Activated CD4-positive, CD25-positive, alpha-beta regulatory T cell treated with anti-CD3 and anti-CD28 coated beads, Interleukin-2, amount 50 U/mL, for 16 hours (primary cell): Measurements from ENCODE around the gene ADSS1.

Source experiments
- DNase-seq: peaks from one replicate; pipeline ENCODE4 v3.0.0-alpha.2; 2020; ENCODE audit warnings: low read depth, low spot score

Gene ADSS1

GRCh38 chr14:104723651-104724406 lies at the start of gene ADSS1:
ADSS1 (plus strand) TSS chr14:104724229; CDS start chr14:104724271, 42 bp downstream.
- DNase-seq, result peak; percentile 21

DNA sequence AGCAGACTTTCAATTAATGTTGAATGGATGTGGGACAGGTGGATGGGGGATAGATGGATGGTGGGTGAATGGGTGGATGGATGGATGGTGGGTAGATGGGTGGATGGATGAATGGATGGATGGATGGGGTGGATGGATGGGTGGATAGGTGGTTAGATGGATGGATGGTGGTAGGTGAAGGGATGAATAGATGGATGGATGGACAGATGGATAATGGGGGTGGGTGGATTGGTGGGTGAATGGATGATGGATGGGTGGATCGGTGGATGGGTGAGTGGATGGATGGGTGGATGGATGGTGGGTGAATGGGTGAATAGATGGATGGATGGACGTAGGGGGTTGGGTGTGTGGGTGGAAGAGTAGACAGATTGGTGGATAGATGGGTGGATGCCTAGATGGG lies 48.6 kb upstream of the ADSS1 start:
- no peak for DNase-seq

GRCh38 chr14:104676130-104676693 lies 47.8 kb upstream of the ADSS1 start:
- no peak for DNase-seq

GRCh38 chr14:104676694-104677511 lies 47.1 kb upstream of the ADSS1 start:
- no peak for DNase-seq

DNA sequence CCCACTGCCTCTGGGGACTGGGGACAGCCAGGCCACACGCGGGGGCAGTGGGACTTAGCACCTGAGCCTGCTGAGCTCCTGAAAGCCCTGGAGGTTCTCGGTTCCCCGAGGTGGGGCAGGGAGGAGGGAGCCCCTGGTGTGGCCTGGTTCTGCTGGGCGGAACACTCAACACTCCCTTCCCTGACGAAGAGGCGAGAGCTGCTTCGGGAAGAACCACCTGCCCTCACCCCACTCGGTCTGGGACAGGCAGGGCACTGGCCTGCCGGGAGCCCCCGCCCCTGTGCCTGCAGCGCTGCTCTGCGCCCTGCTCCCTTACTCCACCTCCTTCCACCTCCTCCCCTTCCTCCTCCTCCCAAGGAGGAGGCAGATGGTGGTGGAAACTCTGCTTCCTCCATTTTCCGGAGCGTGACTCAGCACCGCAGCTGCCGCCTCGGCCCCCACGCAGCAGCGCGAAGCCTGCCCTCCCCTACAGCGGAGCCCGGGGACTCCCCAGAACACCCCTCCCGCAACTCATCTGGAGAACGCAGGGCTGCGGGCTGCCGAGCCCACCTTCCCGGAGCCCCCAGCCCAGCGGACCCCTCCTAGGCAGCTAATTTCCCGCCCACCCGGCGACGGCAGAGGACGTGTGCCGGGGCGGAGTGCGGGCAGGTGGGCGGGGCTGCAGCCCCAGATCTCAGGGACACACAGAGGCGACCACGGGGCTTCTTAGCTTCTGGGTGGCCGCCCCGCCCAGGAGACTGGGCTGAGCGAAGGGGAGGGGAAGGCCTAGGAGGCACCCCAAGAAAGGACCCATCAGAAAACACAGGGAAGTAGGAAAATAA lies 46.3 kb upstream of the ADSS1 start:
- peak; percentile 32 for DNase-seq

- no peak for DNase-seq
Measured at GRCh38 chr14:104678346-104678745, 45.7 kb upstream of the ADSS1 start.

DNA sequence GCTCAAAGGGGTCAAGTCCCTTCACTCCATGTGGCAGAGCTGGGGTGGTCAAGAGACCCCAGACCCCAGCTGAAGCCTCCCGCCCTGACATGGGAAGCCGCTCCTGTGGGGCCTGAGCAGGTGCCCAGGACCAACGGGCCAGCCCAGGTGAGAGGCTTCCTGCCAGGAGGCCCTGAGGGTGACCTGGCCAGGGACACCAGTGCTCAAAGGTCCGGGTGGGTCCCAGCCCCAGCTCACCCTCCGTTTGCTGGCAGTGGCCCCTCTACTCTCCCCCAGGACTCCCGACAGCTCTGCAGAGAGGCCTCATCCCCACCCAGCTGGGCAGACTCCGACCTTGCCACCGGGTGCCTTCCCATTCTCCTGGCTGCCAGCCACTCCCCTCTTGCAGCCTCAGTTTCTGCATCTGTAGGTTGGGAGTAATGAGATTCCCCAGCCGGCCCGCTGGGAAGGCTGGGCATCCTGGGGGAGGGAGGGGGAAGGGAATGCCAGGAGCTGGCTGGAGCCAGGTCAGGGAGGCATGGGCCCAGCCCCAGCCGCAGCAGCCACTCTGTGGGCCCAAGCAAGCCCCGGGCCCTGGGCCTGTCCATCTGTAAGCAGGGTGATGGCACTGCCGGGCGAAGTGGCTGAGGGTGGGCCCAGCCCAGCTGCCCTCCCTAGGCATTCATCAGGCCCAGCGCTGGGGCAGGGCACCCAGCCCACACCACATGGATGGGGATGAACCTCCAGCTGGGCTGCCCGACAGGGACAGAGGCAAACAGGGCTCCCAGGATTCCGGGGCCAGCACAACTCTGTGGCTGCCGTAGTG lies 44.9 kb upstream of the ADSS1 start:
- DNase-seq, result no peak

- no peak for DNase-seq
Measured at GRCh38 chr14:104680056-104680805, 43.8 kb upstream of the ADSS1 start.

DNA sequence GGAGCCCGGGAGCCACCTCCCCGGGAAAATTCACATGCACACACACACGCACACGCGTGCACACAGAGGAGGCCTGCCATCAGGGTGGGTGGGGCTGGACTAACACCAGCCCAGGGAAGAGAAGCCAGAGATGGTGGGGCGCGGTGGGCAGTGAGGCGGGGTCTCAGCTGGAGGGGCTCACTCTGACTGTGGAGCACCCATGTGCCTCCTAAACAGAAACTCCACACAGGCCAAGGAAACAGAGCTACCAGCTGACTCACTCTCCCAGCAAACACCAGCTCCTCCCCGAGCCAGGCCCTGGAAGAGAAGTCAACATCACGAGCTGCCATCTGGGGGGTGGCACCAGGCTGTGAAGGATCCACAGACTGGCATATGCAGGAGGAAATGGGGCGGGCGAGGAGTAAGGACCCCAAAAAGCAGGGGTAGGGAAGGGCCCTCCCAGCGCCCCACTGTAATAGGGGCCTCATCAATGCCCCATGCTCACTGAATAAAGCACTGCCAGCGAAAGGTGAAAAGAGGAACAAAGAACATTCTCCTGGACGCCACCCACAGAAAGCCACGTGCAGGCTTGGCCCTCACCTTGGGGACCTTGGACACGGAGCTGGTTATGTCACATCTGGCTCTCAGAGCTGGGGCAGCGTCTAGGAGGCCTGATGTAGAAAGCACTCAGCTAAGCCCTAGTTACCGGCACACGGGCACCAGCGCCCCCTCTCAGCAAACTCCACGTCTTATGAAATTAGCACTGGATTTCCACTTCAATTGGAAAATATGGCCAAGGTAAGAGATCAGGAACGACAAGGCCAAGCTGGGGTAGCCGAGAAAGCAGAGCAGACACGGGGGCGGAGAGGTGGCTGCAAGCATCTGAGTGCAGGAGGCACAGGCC lies 43.0 kb upstream of the ADSS1 start:
- DNase-seq, result no peak

DNA sequence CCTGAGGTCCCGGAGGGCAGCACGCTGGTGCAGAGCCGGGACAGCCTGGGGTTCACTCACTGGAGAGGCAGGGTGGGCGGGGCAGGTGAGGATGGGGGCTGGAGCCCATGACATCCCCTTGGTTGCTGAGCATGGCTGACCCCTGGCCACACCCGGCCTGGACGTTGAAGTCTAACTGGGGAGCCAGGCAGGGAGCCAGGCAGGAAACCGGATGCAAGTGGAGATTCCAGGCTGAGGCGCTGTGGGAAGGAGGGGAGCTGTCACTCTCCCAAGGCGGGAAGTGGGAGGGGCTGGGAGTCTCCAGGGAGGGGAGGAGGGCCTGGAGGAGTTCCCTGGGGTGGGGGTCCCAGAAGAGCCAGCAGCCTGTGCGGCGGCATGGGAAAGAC lies 42.3 kb upstream of the ADSS1 start:
- DNase-seq, result no peak

- no peak for DNase-seq
Measured at GRCh38 chr14:104682107-104682593, 41.9 kb upstream of the ADSS1 start.

DNA sequence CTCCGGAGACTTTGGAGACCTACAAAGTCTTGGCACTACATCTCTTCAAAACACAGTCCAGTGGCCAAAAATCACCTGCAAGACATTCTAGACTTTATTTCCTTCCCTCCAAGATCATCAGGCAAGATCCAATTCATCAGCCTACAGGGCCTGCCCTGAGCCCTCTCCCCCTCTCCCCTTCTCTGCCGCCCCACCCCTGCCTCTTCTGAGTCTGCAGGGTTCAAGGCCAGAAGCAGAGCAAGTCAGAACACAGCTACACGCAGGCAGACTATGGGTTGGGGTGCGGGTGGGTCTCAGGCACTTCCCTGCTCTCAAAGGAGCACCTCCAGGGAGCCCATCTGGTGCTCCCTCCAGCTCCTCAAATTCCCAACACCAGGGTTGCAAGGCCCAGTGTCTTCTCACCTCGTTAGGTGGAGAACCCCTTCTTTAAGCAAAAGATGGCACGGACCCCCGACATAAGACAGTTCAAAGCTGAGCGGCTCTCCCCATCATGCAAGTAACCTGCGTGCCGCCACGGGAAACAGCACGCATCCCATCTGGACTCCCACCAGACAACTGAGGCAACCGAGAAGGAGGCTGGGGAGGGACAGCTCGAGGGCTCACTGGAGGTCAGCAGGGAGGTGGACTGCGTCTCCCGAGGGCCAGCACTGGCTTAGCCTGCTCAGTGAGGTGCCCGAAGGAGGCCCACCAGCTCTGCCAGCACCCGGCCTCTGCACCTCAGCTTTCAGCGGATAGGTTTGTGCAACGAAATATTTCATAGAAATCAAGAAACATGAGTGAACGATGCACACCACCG lies 40.2 kb upstream of the ADSS1 start:
- no peak for DNase-seq

GRCh38 chr14:104684449-104684821 lies 39.6 kb upstream of the ADSS1 start:
- DNase-seq, result no peak

- DNase-seq, result no peak
Measured at GRCh38 chr14:104685216-104685997, 38.6 kb upstream of the ADSS1 start.

DNA sequence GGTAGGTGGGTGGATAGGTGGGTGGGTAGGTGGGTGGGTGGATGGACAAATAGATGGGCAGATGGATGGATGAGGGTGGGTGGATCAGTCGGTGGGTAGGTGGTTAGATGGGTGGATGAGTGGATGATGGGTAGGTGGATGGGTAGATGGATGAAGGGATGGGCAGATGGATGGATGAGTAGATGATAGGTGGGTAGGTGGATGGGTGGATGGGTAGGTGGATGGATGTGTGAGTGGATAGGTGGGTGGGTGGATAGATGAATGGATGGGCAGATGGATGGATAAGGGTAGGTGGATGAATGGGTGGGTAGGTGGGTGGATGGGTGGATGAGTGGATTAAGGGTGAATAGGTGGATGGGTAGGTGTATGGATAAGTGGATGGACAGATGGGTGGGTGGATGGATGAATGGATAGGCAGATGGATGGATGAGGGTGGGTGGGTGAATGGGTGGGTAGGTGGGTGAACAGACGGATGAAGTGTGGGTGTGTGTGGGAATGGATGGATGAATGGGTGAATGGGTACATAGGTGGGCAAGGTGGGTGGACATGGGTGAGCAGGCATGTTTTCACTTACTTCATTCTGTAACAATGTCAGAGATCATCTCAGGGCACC lies 37.9 kb upstream of the ADSS1 start:
- no peak for DNase-seq

DNA sequence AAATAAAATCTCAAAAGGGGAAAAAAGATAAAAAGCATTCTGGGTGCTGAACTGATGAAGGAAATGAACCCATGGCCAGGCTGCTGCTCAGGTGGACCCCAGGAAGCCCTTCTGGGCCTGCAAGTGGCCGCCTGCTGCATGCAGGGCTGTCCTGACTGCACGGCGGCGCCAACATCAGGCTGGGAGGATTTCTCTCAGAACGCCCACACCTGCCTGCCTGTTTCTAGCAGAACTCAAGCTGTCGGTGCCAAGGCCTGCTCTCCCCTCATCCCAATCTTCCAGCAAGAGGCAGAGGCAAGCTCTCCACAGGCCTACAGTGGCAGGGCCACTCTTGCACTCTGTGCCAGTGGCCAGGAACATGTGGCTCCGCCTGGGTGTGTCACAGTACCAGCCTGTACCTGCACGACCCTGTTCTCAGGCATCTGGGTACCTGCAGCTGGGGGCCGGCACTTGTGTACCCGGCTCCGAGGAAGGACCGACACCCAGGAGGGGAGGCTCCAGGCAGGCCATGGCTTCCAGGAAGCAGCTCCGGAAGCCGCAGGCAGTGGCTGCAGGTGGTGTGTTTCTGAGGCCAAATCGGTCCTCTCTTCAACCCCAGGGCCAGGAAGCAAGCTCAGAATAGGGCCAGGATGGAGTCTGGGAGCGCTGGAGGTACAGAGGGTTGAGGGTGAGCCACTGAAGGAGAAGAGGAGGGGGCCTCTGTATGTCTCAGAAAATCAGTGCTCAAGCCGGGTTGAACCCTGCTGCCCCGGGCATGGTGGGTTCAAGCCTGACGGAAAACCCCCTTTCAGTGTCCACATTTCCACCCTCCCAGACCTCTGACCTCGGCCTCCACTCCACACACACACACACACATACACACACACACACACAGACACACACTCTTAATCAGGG lies 37.2 kb upstream of the ADSS1 start:
- no peak for DNase-seq
